Activated CD8-positive, alpha-beta memory T cell treated with anti-CD3 and anti-CD28 coated beads, Interleukin-2, amount 10 ng/mL, durations not matched to agents 7 days and 5 days (primary cell): ENCODE measurements around the gene C1orf87. TPM values are rescaled to one million over a fixed set of nuclear protein-coding genes. Genes with fewer than 3 reads are reported as not detected.

ENCODE experiments used
- ATAC-seq: fragments of 150-1000 bp; cut with Tn5 transposase; one replicate; pipeline ENCODE4 v1.10.0; 2021; ENCODE audit warnings: moderate library complexity
- CTCF ChIA-PET: fragments of 350-600 bp; sonication (Branson Sonifier 250); formaldehyde crosslinking; loops from one replicate; lab custom pipeline; 2021; ENCODE audit warnings: antibody characterized with exemption; lab: Charles Lee
- DNase-seq: peaks from one replicate; pipeline ENCODE4 v3.0.0-alpha.2; 2020
- H3K27ac Mint-ChIP-seq: one replicate; pipeline ENCODE4 v1.8.0; 2021; ENCODE audit warnings: mild to moderate bottlenecking, mixed read lengths
- H3K27me3 Mint-ChIP-seq: one replicate; pipeline ENCODE4 v1.8.0; 2021; ENCODE audit warnings: mixed read lengths
- H3K36me3 Mint-ChIP-seq: one replicate; pipeline ENCODE4 v1.8.0; 2021; ENCODE audit warnings: mild to moderate bottlenecking, mixed read lengths
- H3K4me1 Mint-ChIP-seq: one replicate; pipeline ENCODE4 v1.8.0; 2021; ENCODE audit warnings: mixed read lengths
- H3K4me3 Mint-ChIP-seq: one replicate; pipeline ENCODE4 v1.8.0; 2021; ENCODE audit warnings: mild to moderate bottlenecking, moderate library complexity, mixed read lengths
- H3K9me3 Mint-ChIP-seq: one replicate; pipeline ENCODE4 v1.8.0; 2022; ENCODE audit warnings: low read depth, mixed read lengths
- total RNA-seq, 2 experiments: library from RNA; stranded (reverse); gene quantifications; one replicate each; pipeline ENCODE4 v1.2.3, GENCODE V29; 2021

Gene C1orf87
- total RNA-seq, 2 experiments from 2014 or later, result not detected

- Mint-ChIP-seq H3K4me3 (no peak overlapping the region), H3K9me3 (no peaks in the 10 kb centered on the region), H3K4me1 (no peaks in the 10 kb centered on the region), H3K27ac (no peak overlapping the region), H3K36me3 (no peaks in the 10 kb centered on the region), H3K27me3 (peaks cover 2% of the 10 kb centered on the region)
- CTCF ChIA-PET, result no interaction called here
- DNase-seq (no peak), ATAC-seq (no peak)
These were observed 73.8 kb downstream of the C1orf87 start for GRCh38 chr1:59999746-60000145.

- Mint-ChIP-seq H3K9me3 (no peaks in the 10 kb centered on the region), H3K4me1 (no peaks in the 10 kb centered on the region), H3K4me3 (no peak overlapping the region), H3K27ac (no peak overlapping the region), H3K36me3 (no peaks in the 10 kb centered on the region), H3K27me3 (peaks cover 2% of the 10 kb centered on the region)
- CTCF ChIA-PET, result no interaction called here
- DNase-seq (no peak), ATAC-seq (no peak)
These were observed 74.6 kb downstream of the C1orf87 start for GRCh38 chr1:59999006-59999405.

GRCh38 chr1:59997479-59998115, 76.0 kb downstream of the C1orf87 start:
- no peaks in the 10 kb centered on the region for H3K36me3 Mint-ChIP-seq
- no peak overlapping the region for H3K27ac Mint-ChIP-seq
- no peaks in the 10 kb centered on the region for H3K9me3 Mint-ChIP-seq
- H3K27me3 Mint-ChIP-seq, result peaks cover 2% of the 10 kb centered on the region
- CTCF ChIA-PET, result no interaction called here
- no peak overlapping the region for H3K4me3 Mint-ChIP-seq
- DNase-seq (no peak), ATAC-seq (no peak)
- no peaks in the 10 kb centered on the region for H3K4me1 Mint-ChIP-seq

DNA sequence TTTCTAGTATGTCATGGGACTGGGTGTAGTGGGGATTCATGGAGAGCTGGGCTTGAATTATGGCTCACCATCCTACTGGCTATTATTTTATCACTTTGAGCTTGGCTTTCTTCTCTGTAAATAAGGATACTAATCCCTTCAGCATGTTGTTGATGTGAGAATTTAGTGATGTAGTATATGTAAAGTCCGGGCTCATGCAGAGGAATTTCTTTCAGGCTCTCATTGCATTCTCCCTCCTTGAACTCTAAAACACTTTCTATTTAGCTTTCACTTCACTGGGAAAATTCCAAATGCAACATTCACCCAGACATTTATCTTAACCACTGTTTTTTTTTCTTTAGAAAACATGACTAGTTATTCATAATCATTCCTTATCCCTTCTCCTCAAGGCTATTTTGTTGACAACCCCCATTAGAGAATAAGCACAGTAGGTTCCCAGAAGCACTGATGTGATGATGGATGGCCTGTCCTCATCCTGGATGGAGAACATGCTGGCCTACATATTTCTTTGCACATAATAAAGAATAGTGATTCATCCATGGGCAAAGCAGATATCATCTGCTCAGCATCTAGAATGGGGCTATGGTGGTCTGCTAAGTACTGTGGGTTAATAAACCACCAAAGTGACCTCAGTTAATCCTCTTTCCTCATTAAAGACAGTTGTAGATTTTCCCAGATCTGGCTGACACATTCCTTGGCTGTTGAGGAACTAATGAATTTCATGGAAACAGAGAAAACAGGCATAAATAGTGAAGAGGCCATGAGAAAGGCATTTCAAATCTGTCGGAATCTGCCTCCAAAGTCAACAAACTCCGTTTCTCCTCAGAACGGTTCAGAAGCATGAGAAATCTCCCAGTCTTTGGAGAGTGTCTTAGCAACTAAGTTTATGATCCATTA, 79.0 kb downstream of the C1orf87 start:
- ATAC-seq (no peak), DNase-seq (no peak)
- H3K27ac Mint-ChIP-seq, result no peak overlapping the region
- H3K27me3 Mint-ChIP-seq, result peaks cover 2% of the 10 kb centered on the region
- H3K9me3 Mint-ChIP-seq, result no peaks in the 10 kb centered on the region
- no peaks in the 10 kb centered on the region for H3K36me3 Mint-ChIP-seq
- no peaks in the 10 kb centered on the region for H3K4me1 Mint-ChIP-seq
- no peak overlapping the region for H3K4me3 Mint-ChIP-seq
- CTCF ChIA-PET, result no interaction called here

DNA sequence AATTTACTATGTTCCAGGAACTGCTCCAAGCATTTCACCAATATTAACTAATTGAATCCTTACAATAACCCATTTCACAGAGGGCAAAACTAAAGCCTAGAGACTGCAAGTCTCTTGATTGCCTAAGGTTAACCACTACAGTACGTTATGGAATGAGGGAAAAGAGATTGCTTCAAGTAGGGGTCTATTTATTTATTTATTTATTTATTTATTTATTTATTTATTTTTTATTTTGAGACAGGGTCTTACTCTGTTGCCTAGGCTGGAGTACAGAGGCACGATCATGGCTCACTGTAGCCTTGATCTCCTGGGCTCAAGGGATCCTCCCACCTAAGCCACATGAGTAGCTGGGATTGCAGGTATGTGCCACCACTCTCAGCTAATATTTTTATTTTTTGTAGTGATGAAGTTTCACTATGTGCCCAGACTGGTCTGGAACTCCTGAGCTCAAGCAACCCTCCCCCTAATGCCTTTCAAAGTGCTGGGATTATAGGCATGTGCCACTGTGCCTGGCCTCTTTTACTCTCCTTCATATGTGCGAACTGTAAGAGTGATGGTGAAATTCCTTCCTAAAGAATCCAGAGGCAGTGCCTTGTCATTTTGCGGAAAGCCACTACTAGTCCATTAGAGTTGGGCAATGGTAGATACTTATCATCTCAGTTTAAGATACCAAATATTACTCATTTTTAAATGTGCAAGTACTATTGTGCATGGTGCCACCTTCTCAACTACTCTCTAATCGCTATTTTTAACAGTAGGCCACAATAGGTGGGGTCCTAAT, 81.3 kb downstream of the C1orf87 start:
- peaks cover 2% of the 10 kb centered on the region for H3K27me3 Mint-ChIP-seq

DNA sequence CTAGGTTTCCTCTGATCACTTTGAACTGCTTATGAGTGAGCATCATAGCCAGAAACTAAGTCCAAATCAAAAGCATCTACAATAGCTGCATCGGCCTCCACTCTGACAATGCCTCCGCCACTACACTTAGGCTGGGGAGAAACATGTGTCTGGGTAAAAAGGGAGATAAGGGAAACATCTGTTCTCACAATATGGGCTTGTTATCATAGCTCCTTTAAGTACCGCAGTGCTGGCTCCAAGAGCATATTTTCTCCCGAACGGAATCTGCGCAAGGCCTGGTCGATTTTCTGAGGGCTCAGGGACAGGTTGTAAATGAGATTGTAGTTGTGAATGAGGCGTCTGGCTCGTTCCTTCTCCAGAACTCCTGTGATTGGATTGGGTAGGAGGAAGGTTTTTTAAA, 83.1 kb downstream of the C1orf87 start:
- Mint-ChIP-seq H3K4me3 (no peak overlapping the region), H3K27me3 (peaks cover 2% of the 10 kb centered on the region), H3K27ac (no peak overlapping the region), H3K4me1 (no peaks in the 10 kb centered on the region), H3K9me3 (no peaks in the 10 kb centered on the region), H3K36me3 (no peaks in the 10 kb centered on the region)
- ATAC-seq, result no peak
- CTCF ChIA-PET, result interaction anchor here (1.5 kb wide), 1 partner anchor 20 kb away, joined by 4 read pairs; no protein-coding TSS in a partner anchor
- no peak for DNase-seq

More for the DNA sequence above, 81.3 kb downstream of the C1orf87 start:
- Mint-ChIP-seq H3K9me3 (no peaks in the 10 kb centered on the region), H3K4me1 (no peaks in the 10 kb centered on the region), H3K27ac (no peak overlapping the region), H3K4me3 (no peak overlapping the region), H3K36me3 (no peaks in the 10 kb centered on the region)
- CTCF ChIA-PET, result no interaction called here
- no peak for ATAC-seq
- no peak for DNase-seq

GRCh38 chr1:59986516-59987310, 86.9 kb downstream of the C1orf87 start:
- H3K4me3 Mint-ChIP-seq, result no peak overlapping the region
- CTCF ChIA-PET, result no interaction called here
- H3K36me3 Mint-ChIP-seq, result no peaks in the 10 kb centered on the region
- no peaks in the 10 kb centered on the region for H3K9me3 Mint-ChIP-seq
- no peak overlapping the region for H3K27ac Mint-ChIP-seq
- no peaks in the 10 kb centered on the region for H3K4me1 Mint-ChIP-seq
- peaks cover 5% of the 10 kb centered on the region for H3K27me3 Mint-ChIP-seq
- DNase-seq (no peak), ATAC-seq (no peak)

- CTCF ChIA-PET, result interaction anchor here (1.4 kb wide), 1 partner anchor 9 kb away, joined by 4 read pairs; no protein-coding TSS in a partner anchor
These were observed 87.6 kb downstream of the C1orf87 start for GRCh38 chr1:59985911-59986515.

GRCh38 chr1:59979666-59980065, 93.9 kb downstream of the C1orf87 start:
- Mint-ChIP-seq H3K9me3 (no peaks in the 10 kb centered on the region), H3K4me3 (no peak overlapping the region), H3K36me3 (no peaks in the 10 kb centered on the region), H3K27ac (no peak overlapping the region), H3K27me3 (peaks cover 18% of the 10 kb centered on the region), H3K4me1 (no peaks in the 10 kb centered on the region)
- DNase-seq (no peak), ATAC-seq (no peak)
- CTCF ChIA-PET, result interaction anchor here (2.0 kb wide), 1 partner anchor 9 kb away, joined by 10 read pairs; no protein-coding TSS in a partner anchor

More at GRCh38 chr1:59985911-59986515, 87.6 kb downstream of the C1orf87 start:
- H3K27ac Mint-ChIP-seq, result no peak overlapping the region
- no peak for DNase-seq
- H3K4me1 Mint-ChIP-seq, result no peaks in the 10 kb centered on the region
- H3K4me3 Mint-ChIP-seq, result no peak overlapping the region
- H3K36me3 Mint-ChIP-seq, result no peaks in the 10 kb centered on the region
- no peaks in the 10 kb centered on the region for H3K9me3 Mint-ChIP-seq
- peaks cover 5% of the 10 kb centered on the region for H3K27me3 Mint-ChIP-seq
- no peak for ATAC-seq

DNA sequence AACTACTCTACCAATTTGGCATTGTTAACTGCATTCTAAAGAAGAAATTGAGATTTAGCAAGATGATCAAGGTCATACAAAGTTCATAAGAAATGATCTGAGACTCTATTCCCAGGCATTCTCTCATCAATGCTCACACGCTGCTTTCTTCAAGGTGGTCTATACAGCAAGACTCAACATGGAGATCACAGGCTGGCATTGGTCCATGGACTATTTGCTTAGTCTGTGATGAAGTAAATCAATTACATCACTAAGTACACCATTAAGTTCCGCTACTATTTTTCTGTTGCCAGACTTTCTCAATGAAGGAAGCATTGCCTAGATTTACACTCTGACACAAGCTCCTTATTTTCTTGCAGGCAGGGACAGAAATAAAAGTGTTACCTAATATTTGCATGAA, 95.1 kb downstream of the C1orf87 start:
- no peaks in the 10 kb centered on the region for H3K36me3 Mint-ChIP-seq
- H3K27me3 Mint-ChIP-seq, result peaks cover 22% of the 10 kb centered on the region
- no peak overlapping the region for H3K4me3 Mint-ChIP-seq
- ATAC-seq (no peak), DNase-seq (no peak)
- no peaks in the 10 kb centered on the region for H3K4me1 Mint-ChIP-seq
- CTCF ChIA-PET, result no interaction called here
- no peaks in the 10 kb centered on the region for H3K9me3 Mint-ChIP-seq
- H3K27ac Mint-ChIP-seq, result no peak overlapping the region

DNA sequence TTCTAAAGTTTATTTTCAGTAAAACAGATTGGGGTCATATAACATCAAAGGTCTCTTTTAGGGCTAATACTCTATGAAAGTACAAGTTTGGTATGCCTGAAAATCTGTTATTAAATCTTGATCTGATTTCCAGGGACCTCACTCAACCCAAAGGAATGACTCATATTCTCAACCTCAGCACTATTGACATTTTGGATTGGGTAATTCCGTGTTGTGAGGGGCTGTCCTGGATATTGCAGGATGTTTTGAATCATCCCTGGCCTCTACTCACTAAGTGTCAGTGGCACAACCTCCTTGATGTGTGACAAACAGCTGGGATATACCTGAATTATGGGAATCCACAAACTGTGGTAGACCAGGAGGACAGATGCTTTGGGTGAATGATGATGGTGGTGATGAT, 95.5 kb downstream of the C1orf87 start:
- CTCF ChIA-PET, result interaction anchor here (2.1 kb wide), 1 partner anchor 31 kb away, joined by 7 read pairs; no protein-coding TSS in a partner anchor
- Mint-ChIP-seq H3K4me1 (no peaks in the 10 kb centered on the region), H3K4me3 (no peak overlapping the region), H3K9me3 (no peaks in the 10 kb centered on the region), H3K27ac (no peak overlapping the region), H3K27me3 (peaks cover 24% of the 10 kb centered on the region), H3K36me3 (no peaks in the 10 kb centered on the region)
- no peak for DNase-seq
- no peak for ATAC-seq

GRCh38 chr1:59977075-59977410, 96.5 kb downstream of the C1orf87 start:
- CTCF ChIA-PET, result interaction anchor here (1.0 to 2.3 kb wide), 7 partner anchors 8 to 1477 kb away, joined by 3 to 13 read pairs (median 4); no protein-coding TSS in a partner anchor
- Mint-ChIP-seq H3K9me3 (no peaks in the 10 kb centered on the region), H3K27me3 (peaks cover 19% of the 10 kb centered on the region), H3K4me1 (no peaks in the 10 kb centered on the region), H3K36me3 (no peaks in the 10 kb centered on the region), H3K27ac (no peak overlapping the region), H3K4me3 (no peak overlapping the region)
- DNase-seq (no peak), ATAC-seq (no peak)
